GM23248 (cell line): ENCODE results near the gene TEKTIP1. TPM values are rescaled to one million over a fixed set of nuclear protein-coding genes. Genes with fewer than 3 reads are reported as not detected.

Experiments
- DNase-seq: peaks from one replicate; pipeline ENCODE4 v3.0.0-alpha.2; 2015
- H2AFZ ChIP-seq: fragments of 200-600 bp; sonication (generic); 2 replicates; pipeline ENCODE4 v1.6.1; 2016; ENCODE audit warnings: antibody characterized with exemption
- H3F3A ChIP-seq: fragments of 200-600 bp; sonication (generic); 2 replicates; pipeline ENCODE4 v1.6.1; 2016; ENCODE audit warnings: mild to moderate bottlenecking, antibody characterized with exemption, mixed run types; ENCODE audit not compliant: insufficient read depth
- H3K27ac ChIP-seq: fragments of 200-600 bp; sonication (generic); 2 replicates; pipeline ENCODE4 v1.5.1; 2016; ENCODE audit warnings: mild to moderate bottlenecking
- H3K27me3 ChIP-seq: fragments of 200-600 bp; sonication (generic); replicated peaks from 2 replicates; pipeline ENCODE4 v1.6.1; 2016; ENCODE audit warnings: mild to moderate bottlenecking; ENCODE audit not compliant: insufficient read depth
- H3K36me3 ChIP-seq: fragments of 200-600 bp; sonication (generic); 2 replicates; pipeline ENCODE4 v1.6.1; 2016; ENCODE audit warnings: low read depth, mild to moderate bottlenecking
- H3K4me1 ChIP-seq: fragments of 200-600 bp; sonication (generic); 2 replicates; pipeline ENCODE4 v1.6.1; 2016; ENCODE audit warnings: mild to moderate bottlenecking; ENCODE audit not compliant: insufficient read depth
- H3K4me2 ChIP-seq: fragments of 200-600 bp; sonication (generic); one replicate; pipeline ENCODE4 v1.6.1; 2016; ENCODE audit warnings: mild to moderate bottlenecking; ENCODE audit not compliant: unreplicated experiment
- H3K4me3 ChIP-seq: fragments of 200-600 bp; sonication (generic); 2 replicates; pipeline ENCODE4 v1.5.1; 2016; ENCODE audit warnings: mild to moderate bottlenecking
- H3K79me2 ChIP-seq: fragments of 200-600 bp; sonication (generic); 2 replicates; pipeline ENCODE4 v1.6.1; 2016; ENCODE audit warnings: mild to moderate bottlenecking; ENCODE audit not compliant: insufficient read depth
- H3K9ac ChIP-seq: fragments of 200-600 bp; sonication (generic); 2 replicates; pipeline ENCODE4 v1.6.1; 2016; ENCODE audit warnings: mild to moderate bottlenecking
- H3K9me2 ChIP-seq: fragments of 200-600 bp; sonication (generic); 2 replicates; pipeline ENCODE4 v1.6.1; 2016; ENCODE audit warnings: mixed run types, mild to moderate bottlenecking, moderate library complexity; ENCODE audit not compliant: insufficient read depth
- H3K9me3 ChIP-seq: fragments of 200-600 bp; sonication (generic); one replicate; pipeline ENCODE4 v1.6.1; 2017; ENCODE audit warnings: low read depth
- H4K20me1 ChIP-seq: fragments of 200-600 bp; sonication (generic); 2 replicates; pipeline ENCODE4 v1.6.0; 2016; ENCODE audit not compliant: insufficient read depth
- EZH2 ChIP-seq: fragments of 200-600 bp; sonication (generic); IDR thresholded peaks from 2 replicates; pipeline ENCODE4 v1.6.1; 2018; ENCODE audit warnings: antibody characterized with exemption, mild to moderate bottlenecking; ENCODE audit not compliant: insufficient read depth, poor library complexity, severe bottlenecking
- EZH2phosphoT487 ChIP-seq: fragments of 200-600 bp; sonication (generic); IDR thresholded peaks from 2 replicates; pipeline ENCODE4 v1.6.1; 2018; ENCODE audit warnings: antibody characterized with exemption, moderate library complexity, mild to moderate bottlenecking, low read depth; ENCODE audit not compliant: insufficient read depth
- WGBS, 2 experiments: methylation state at CpG; one replicate each; pipeline ENCODE4 v1.1.6; 2015 to 2017; ENCODE audit warnings: low lambda C conversion rate in 2 of 2, low coverage in 1 of 2; ENCODE audit errors: missing lambda C conversion rate in 2 of 2; 5-methylcytosine and 5-hydroxymethylcytosine counted together
- in situ Hi-C: fragments of 300-500 bp; cut with MboI; formaldehyde crosslinking; loops from 2 replicates; pipeline ENCODE4 v1.15.0; 2020
- polyA plus RNA-seq: library from polyadenylated mRNA; unstranded; fragments of >200 nt; fragmentation: Nextera tagmentation; extraction: Ambion mirVana; gene quantifications from 2 replicates; pipeline ENCODE4 v1.2.1, GENCODE V29; 2016
- total RNA-seq: library from RNA; depleted of rRNA; stranded (reverse); fragments of >200 nt; shearing (Covaris generic); gene quantifications from 2 replicates; pipeline ENCODE4 v1.2.3, GENCODE V29; 2014

The TEKTIP1 gene
- total and polyA plus RNA-seq, 2 experiments from 2014 or later = not detected

DNA sequence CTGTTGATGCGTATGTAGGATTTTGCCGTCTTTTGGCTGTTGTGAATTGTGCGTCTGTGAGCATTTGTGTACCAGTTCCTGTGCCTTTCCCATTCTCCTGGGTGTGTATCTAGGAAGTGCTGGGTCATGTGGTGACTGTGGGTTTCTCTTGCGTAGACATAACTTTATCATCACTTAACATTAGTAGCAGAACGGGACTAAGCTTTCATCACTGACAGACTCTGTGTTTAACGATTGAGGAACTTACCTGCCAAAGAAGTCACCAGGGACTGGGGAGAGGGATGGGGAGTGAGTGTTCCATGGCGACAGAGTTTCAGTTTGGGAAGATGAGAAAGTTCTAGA is 17.9 kb upstream of the TEKTIP1 start:
- Histone ChIP-seq H3K9me3 (no peaks in the 10 kb centered on the region), H3K27me3 (no peaks in the 10 kb centered on the region), H3K79me2 (peaks cover 79% of the 10 kb centered on the region), H3K4me3 (no peak overlapping the region), H3K9me2 (no peaks in the 10 kb centered on the region), H3K27ac (no peak overlapping the region), H3K4me1 (no peaks in the 10 kb centered on the region), H2AFZ (no peak overlapping the region), H3K4me2 (no peak overlapping the region), H3F3A (no peaks in the 10 kb centered on the region), H3K36me3 (no peaks in the 10 kb centered on the region), H3K9ac (no peak overlapping the region), H4K20me1 (peaks cover 4% of the 10 kb centered on the region; the same call in 1 of the 2 replicates)
- 98% methylated on average over 7 of the region's 7 CpGs for WGBS, 2 experiments
- no peak for DNase-seq
- in situ Hi-C loops = no loop called here
- TF ChIP-seq EZH2 (no peak), EZH2phosphoT487 (no peak)

DNA sequence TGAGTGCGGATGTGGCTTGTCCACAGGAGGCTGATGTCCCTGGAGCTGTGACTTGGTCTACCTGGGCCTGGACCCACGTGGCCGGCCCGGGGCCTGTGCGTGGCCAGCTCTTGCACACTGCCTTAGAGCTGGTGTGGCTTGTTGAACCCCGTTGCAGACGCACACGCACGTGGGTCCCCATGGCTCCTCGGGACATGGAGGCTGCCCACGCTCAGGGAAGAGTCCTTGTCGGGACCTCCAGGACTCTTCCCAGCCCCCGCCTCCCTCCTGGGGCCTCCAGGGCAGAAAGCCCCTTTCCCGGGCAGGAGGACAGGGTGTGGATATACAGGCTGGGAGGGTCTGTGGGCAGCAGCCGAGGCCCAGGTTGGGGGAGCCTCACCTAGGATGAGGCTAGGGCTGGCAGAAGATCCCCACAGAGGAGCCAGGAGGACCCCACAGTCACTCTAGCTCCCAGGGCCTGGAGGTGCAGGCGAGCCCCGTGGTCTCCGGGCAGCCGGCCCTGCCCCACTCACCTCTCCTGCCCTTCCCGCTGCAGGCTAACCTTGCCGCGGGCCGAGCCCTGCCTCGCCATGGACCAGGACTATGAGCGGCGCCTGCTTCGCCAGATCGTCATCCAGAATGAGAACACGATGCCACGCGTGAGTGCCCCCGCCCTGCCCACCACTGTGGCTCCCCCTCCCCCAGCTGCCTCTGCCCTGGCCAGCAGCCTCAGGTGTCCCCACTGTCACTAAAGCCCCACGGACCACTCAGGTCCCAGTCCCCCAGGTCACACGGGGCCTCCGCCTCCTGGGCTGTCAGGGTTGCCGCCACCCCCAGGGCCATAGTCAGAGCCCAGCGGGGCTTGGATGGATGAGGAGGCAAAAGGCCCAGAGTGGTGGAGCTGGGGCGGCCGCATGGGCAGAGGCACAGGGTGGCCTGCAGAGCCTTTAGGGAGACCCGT is 16.3 kb upstream of the TEKTIP1 start:
- Histone ChIP-seq H3K27me3 (no peaks in the 10 kb centered on the region), H3K9me2 (no peaks in the 10 kb centered on the region), H4K20me1 (no peaks in the 10 kb centered on the region), H3K4me3 (no peak overlapping the region), H3K79me2 (peaks cover 63% of the 10 kb centered on the region), H3K9me3 (no peaks in the 10 kb centered on the region), H3F3A (no peaks in the 10 kb centered on the region), H3K4me2 (no peak overlapping the region), H3K36me3 (no peaks in the 10 kb centered on the region), H3K9ac (no peak overlapping the region), H2AFZ (no peak overlapping the region), H3K27ac (no peak overlapping the region), H3K4me1 (no peaks in the 10 kb centered on the region)
- 88 to 90% methylated on average over 27 to 35 of the region's 40 CpGs for WGBS, 2 experiments
- in situ Hi-C loops = no loop called here
- DNase-seq = no peak
- TF ChIP-seq EZH2phosphoT487 (no peak), EZH2 (no peak)

DNA sequence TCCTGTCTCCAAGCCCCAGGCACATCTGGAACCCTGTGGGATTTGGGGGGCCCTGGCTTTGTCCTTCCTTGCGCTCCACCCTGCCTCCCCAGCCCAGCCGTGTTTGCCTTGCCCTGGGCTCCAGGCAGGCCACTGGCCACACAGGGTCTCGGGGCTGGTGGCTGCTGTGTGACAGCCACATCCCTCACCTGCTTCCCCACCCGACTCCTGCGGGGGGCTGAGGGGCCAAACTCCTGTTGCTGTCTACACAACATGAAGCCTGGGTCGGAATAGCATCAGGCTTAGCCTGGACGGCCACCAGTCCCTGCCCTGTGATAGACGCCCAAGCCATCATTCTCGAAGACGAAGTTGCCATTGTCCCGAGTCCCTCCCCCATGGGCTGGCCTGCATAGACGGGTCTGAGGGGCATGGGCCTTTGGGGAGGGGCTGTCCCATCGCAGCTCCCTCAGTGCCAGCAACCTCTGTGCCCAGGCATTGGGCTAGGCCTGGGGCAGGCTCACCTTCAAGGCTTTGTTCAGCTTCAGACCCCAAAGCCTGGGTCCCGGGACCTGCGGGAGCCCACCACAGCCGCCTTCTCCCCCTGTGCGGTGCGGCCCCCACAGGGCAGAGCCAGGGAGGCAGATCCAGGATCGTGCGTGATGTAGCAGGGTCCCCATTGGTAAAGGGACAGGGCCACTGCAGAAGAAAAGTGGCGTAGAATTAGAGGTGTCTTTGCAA is 15.5 kb upstream of the TEKTIP1 start:
- no peak overlapping the region for H3K4me3 ChIP-seq
- no peak overlapping the region for H3K4me2 ChIP-seq
- no peaks in the 10 kb centered on the region for H3K9me2 ChIP-seq
- H3K27ac ChIP-seq = no peak overlapping the region
- no peak for DNase-seq
- H3K36me3 ChIP-seq = no peaks in the 10 kb centered on the region; the same call in 1 of the 2 replicates
- H3K79me2 ChIP-seq = peaks cover 55% of the 10 kb centered on the region
- WGBS, 2 experiments = 89 to 95% methylated on average over 19 to 21 of the region's 21 CpGs
- H2AFZ ChIP-seq = no peak overlapping the region
- no peaks in the 10 kb centered on the region for H3K4me1 ChIP-seq
- H3K9ac ChIP-seq = no peak overlapping the region
- in situ Hi-C loops = no loop called here
- no peaks in the 10 kb centered on the region for H3K9me3 ChIP-seq
- H4K20me1 ChIP-seq = no peaks in the 10 kb centered on the region
- H3K27me3 ChIP-seq = no peaks in the 10 kb centered on the region
- TF ChIP-seq EZH2phosphoT487 (no peak), EZH2 (no peak)
- H3F3A ChIP-seq = no peaks in the 10 kb centered on the region

DNA sequence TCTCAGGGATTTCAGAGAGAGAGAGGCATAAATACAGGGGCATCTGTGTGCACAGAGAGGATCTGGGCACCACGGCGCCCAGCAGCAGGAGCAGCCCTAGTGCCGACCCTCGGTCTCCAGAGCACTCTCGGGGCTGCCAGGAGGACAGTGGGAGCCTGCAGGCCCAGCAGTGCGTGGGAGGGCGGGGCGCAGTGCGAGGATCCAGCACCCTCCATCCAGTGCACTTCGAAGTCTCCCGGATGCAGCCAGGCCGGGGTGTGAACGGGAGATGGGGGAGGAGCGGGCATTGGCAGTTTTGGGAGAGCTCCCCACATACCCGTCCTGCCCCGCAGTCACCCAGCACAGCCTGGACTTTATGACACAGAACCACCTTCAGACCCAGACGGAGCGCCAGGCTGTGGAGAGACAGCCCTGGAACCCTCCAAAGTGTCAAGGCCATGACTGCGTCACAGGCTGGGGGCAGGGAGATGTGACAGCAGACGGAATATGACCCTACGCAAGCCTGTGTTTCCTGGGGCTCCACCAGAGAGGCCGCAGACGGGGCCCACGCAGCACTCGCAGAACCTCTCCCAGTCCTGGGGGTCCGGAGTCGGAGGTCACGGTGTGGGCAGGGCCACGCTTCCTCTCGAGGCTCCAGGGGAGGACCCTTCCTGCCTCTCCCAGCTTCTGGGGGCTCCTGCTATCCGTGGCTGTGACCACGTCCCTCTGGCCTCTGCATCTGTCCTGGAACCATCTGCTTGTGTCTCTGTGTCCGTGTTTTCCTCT is 14.7 kb upstream of the TEKTIP1 start:
- Histone ChIP-seq H3K27ac (no peak overlapping the region), H4K20me1 (no peaks in the 10 kb centered on the region), H3K4me2 (no peak overlapping the region), H3K9me2 (no peaks in the 10 kb centered on the region), H3K36me3 (no peaks in the 10 kb centered on the region; the same call in 1 of the 2 replicates), H3F3A (no peaks in the 10 kb centered on the region), H3K4me3 (no peak overlapping the region), H3K79me2 (peaks cover 48% of the 10 kb centered on the region), H3K4me1 (no peaks in the 10 kb centered on the region), H2AFZ (no peak overlapping the region), H3K9ac (no peak overlapping the region), H3K9me3 (no peaks in the 10 kb centered on the region), H3K27me3 (no peaks in the 10 kb centered on the region)
- DNase-seq = no peak
- in situ Hi-C loops = no loop called here
- WGBS, 2 experiments = 91 to 96% methylated on average over 25 to 32 of the region's 33 CpGs
- TF ChIP-seq EZH2phosphoT487 (no peak), EZH2 (no peak)
